K562 (cell line): ENCODE results near the gene SEC31A. TPM values are rescaled to one million over a fixed set of nuclear protein-coding genes. Genes with fewer than 3 reads are reported as not detected.

Source experiments
- ATAC-seq: fragments of 200-7000 bp; cut with Tn5 transposase; 3 replicates; pipeline ENCODE4 v1.9.1; 2020; ENCODE audit warnings: moderate library complexity
- Bru-seq: library from RNA; stranded (reverse); fragments of 400-500 nt; gene quantifications from one replicate; lab custom pipeline; 2021; lab: Mats Ljungman, UMichigan
- BruChase-seq, 2 experiments: library from RNA; stranded (reverse); fragments of 400-500 nt; gene quantifications; one replicate each; lab custom pipeline; 2021; lab: Mats Ljungman, UMichigan
- BruUV-seq: library from RNA; stranded (reverse); fragments of 400-500 nt; replicated peaks from 2 replicates; lab custom pipeline; 2021; lab: Mats Ljungman, UMichigan
- CTCF ChIA-PET: fragments of 300-600 bp; formaldehyde crosslinking; extraction: SDS; loops from one replicate; lab custom pipeline; 2021; ENCODE audit warnings: low intra/inter-chr PET ratio; lab: Yijun Ruan, JAX
- POLR2A ChIA-PET: fragments of 300-600, 350-650 bp; sonication (Branson Sonifier 250); formaldehyde crosslinking; extraction: SDS; loops from one replicate; lab custom pipeline; 2021; ENCODE audit warnings: antibody characterized with exemption, inconsistent platforms; lab: Yijun Ruan, JAX
- DNase-seq, 4 experiments: peaks; one replicate each; pipeline versions ENCODE4 v3.0.0 to v3.0.0-alpha.2; 2011 to 2018; ENCODE audit warnings: low spot score in 3 of 4, mixed read lengths in 3 of 4; ENCODE audit errors: extremely low read depth in 1 of 4
- FAIRE-seq: peaks from 2 replicates; lab custom pipeline; 2011; peaks lifted over from hg19 to GRCh38; lab: Jason Lieb, UNC
- H2AFZ ChIP-seq: 2 replicates; pipeline ENCODE4 v1.6.0; 2011; ENCODE audit warnings: low read depth, low read length, control low read depth, inconsistent platforms
- H3K27ac ChIP-seq: fragments of 200-600 bp; 3 replicates; pipeline ENCODE4 v1.8.0; 2011; ENCODE audit warnings: low read depth, mild to moderate bottlenecking, control low read depth, inconsistent platforms, low read length, moderate library complexity, mixed read lengths; ENCODE audit errors: extremely low read depth
- H3K27me3 ChIP-seq, 2 experiments: fragments of 300-600 bp in 1 of 2; 2 replicates in 1 of 2; 3 replicates in 1 of 2; pipeline versions ENCODE4 v1.6.0 to v1.8.0; 2011; ENCODE audit warnings: inconsistent platforms in 2 of 2, low read length in 2 of 2, mild to moderate bottlenecking in 1 of 2, mixed read lengths in 1 of 2, moderate library complexity in 1 of 2; ENCODE audit not compliant: control insufficient read depth in 2 of 2, insufficient read depth in 2 of 2
- H3K36me3 ChIP-seq: fragments of 300-600 bp; 3 replicates; pipeline ENCODE4 v1.8.0; 2011; ENCODE audit warnings: mild to moderate bottlenecking, low read length, inconsistent platforms; ENCODE audit not compliant: control insufficient read depth, insufficient read depth
- H3K4me1 ChIP-seq, 2 experiments: fragments of 200-600 bp in 1 of 2; replicated peaks in 1 of 2; 2 replicates in 1 of 2; 3 replicates in 1 of 2; pipeline versions ENCODE4 v1.5.1 to v1.8.0; 2011; ENCODE audit warnings: inconsistent platforms in 2 of 2, low read length in 2 of 2, mild to moderate bottlenecking in 1 of 2, mixed read lengths in 1 of 2, moderate library complexity in 1 of 2; ENCODE audit not compliant: control insufficient read depth in 2 of 2, insufficient read depth in 2 of 2
- H3K4me2 ChIP-seq: 2 replicates; pipeline ENCODE4 v1.6.1; 2011; ENCODE audit warnings: low read length, control low read depth, inconsistent platforms, mixed read lengths; ENCODE audit not compliant: insufficient read depth
- H3K4me3 ChIP-seq: fragments of 200-600 bp; sonication (generic), shearing (Covaris generic); 2 replicates; pipeline ENCODE4 v1.5.1; 2016; ENCODE audit warnings: control low read depth, inconsistent platforms
- H3K79me2 ChIP-seq: fragments of 200-600 bp; 3 replicates; pipeline ENCODE4 v1.8.0; 2011; ENCODE audit warnings: low read length, inconsistent platforms; ENCODE audit not compliant: control insufficient read depth, insufficient read depth
- H3K9ac ChIP-seq, 2 experiments: 2 replicates each; pipeline versions ENCODE4 v1.6.0 to v1.6.1; 2011; ENCODE audit warnings: low read depth in 2 of 2, low read length in 2 of 2, control low read depth in 1 of 2, inconsistent platforms in 1 of 2, mild to moderate bottlenecking in 1 of 2, mixed read lengths in 1 of 2; ENCODE audit not compliant: insufficient read depth in 1 of 2
- H3K9me1 ChIP-seq: one replicate; pipeline ENCODE4 v1.6.0; 2011; ENCODE audit warnings: inconsistent platforms, mild to moderate bottlenecking, low read length, moderate library complexity; ENCODE audit not compliant: control insufficient read depth, insufficient read depth
- H3K9me3 ChIP-seq: replicated peaks from 2 replicates; pipeline ENCODE4 v1.5.1; 2011; ENCODE audit warnings: low read depth, low read length, inconsistent platforms; ENCODE audit not compliant: control insufficient read depth, insufficient read depth
- H4K20me1 ChIP-seq: replicated peaks from 2 replicates; pipeline ENCODE4 v1.6.1; 2011; ENCODE audit warnings: low read length, inconsistent platforms, mixed read lengths; ENCODE audit not compliant: control insufficient read depth, insufficient read depth
- ARID1B ChIP-seq: fragments of 450-650 bp; IDR thresholded peaks from 2 replicates; pipeline ENCODE4 v1.6.1; 2016; ENCODE audit warnings: antibody characterized with exemption, mild to moderate bottlenecking, inconsistent platforms
- CHD1 ChIP-seq: fragments of 200-600 bp; sonication (generic); IDR thresholded peaks from one replicate; pipeline ENCODE4 v1.6.1; 2012; ENCODE audit warnings: mild to moderate bottlenecking, moderate library complexity, low read length, inconsistent platforms
- MEF2D ChIP-seq: conservative IDR thresholded peaks from 2 replicates; pipeline ENCODE4 v1.6.1; 2016; ENCODE audit warnings: low read depth, missing genetic modification characterization, missing compliant biosample characterization
- MXI1 ChIP-seq: IDR thresholded peaks from 2 replicates; pipeline ENCODE4 v1.6.1; 2011; ENCODE audit warnings: low read depth, mild to moderate bottlenecking, improper control_type of control experiment, low read length
- NR3C1 ChIP-seq: sonication (generic); formaldehyde crosslinking; IDR thresholded peaks from 2 replicates; pipeline ENCODE4 v1.8.1; 2022; ENCODE audit warnings: missing genetic modification reagents
- PHF21A ChIP-seq: fragments of 450-650 bp; IDR thresholded peaks from 2 replicates; pipeline ENCODE4 v1.6.1; 2017; ENCODE audit warnings: low read depth, borderline replicate concordance
- PML ChIP-seq: IDR thresholded peaks from 2 replicates; pipeline ENCODE4 v1.6.1; 2012; ENCODE audit warnings: low read length, inconsistent platforms
- POLR2AphosphoS2 ChIP-seq: IDR thresholded peaks from 2 replicates; pipeline ENCODE4 v1.6.1; 2012; ENCODE audit warnings: low read length, improper control_type of control experiment
- SMARCE1 ChIP-seq: fragments of 450-650 bp; IDR thresholded peaks from 2 replicates; pipeline ENCODE4 v1.7.1; 2016; ENCODE audit warnings: mild to moderate bottlenecking
- TCFL5 ChIP-seq: fragments of 250-450 bp; sonication (Bioruptor Pico); conservative IDR thresholded peaks from 2 replicates; pipeline ENCODE4 v1.6.1; 2021; ENCODE audit warnings: mild to moderate bottlenecking, moderate library complexity, matching md5 sums
- ZNF77 ChIP-seq: fragments of 250-450 bp; sonication (Bioruptor Pico); IDR thresholded peaks from 2 replicates; pipeline ENCODE4 v1.5.0; 2020
- WGBS: fragments of 100-300 bp; shearing (Covaris generic); methylation state at CpG from one replicate; pipeline ENCODE4 v1.1.6; 2016; ENCODE audit warnings: low coverage, mixed read lengths; ENCODE audit not compliant: insufficient coverage; ENCODE audit errors: missing lambda C conversion rate; 5-methylcytosine and 5-hydroxymethylcytosine counted together
- in situ Hi-C: fragments of 300-500 bp; cut with MboI; formaldehyde crosslinking; loops from 4 replicates; pipeline ENCODE4 v1.15.0; 2018; ENCODE audit warnings: inconsistent platforms, mixed read lengths
- intact Hi-C: fragments of 100-400 bp; cut with micrococcal nuclease; formaldehyde crosslinking; loops from 2 replicates; pipeline ENCODE4 v1.14.2; 2022
- long read RNA-seq, 3 experiments: library from polyadenylated mRNA in 2 of 3; library from RNA in 1 of 3; unstranded in 2 of 3; stranded (forward) in 1 of 3; transcript quantifications; one replicate each; pipeline ENCODE4 v2.0.0, GENCODE V29; 2019 to 2022
- polyA minus RNA-seq, 3 experiments: library from RNA; depleted of rRNA, polyadenylated mRNA; stranded (reverse); fragments of >200 nt; gene quantifications; 2 replicates each; pipeline ENCODE4 v1.2.3, GENCODE V29; 2011
- polyA plus RNA-seq, 8 experiments: library from polyadenylated mRNA; depleted of rRNA in 4 of 8; stranded (reverse) in 5 of 8; unstranded in 3 of 8; fragments of >200 nt; fragmentation: Nextera tagmentation in 2 of 8; fragmentation: Illumina TruSeq in 1 of 8; extraction: Ambion mirVana in 2 of 8; extraction: Trizol in 1 of 8; gene quantifications; 2 replicates each; pipeline versions ENCODE4 v1.2.1 to v1.2.3, GENCODE V29; 2011 to 2014; ENCODE audit warnings: inconsistent platforms in 1 of 8, missing spikeins in 1 of 8
- total RNA-seq, 7 experiments: library from RNA; depleted of rRNA in 6 of 7; stranded (reverse); fragments of >200 nt in 6 of 7; fragmentation: Illumina TruSeq in 2 of 7; extraction: Trizol in 2 of 7; gene quantifications; 2 replicates each; pipeline versions ENCODE4 v1.2.1 to v1.2.3, GENCODE V29; 2011 to 2021; ENCODE audit warnings: low replicate concordance in 1 of 7
- TF ChIP-seq, protein P1 (sequence below): fragments of 250-450 bp; sonication (Bioruptor Pico); IDR thresholded peaks from 2 replicates; pipeline ENCODE4 v1.5.0; 2022; ENCODE audit warnings: mild to moderate bottlenecking
- TF ChIP-seq, protein P2 (sequence below), 2 experiments: fragments of 450-650 bp; IDR thresholded peaks; 2 replicates each; pipeline ENCODE4 v1.6.1; 2016

Gene SEC31A
- total RNA-seq (2011; cell fraction: chromatin; rRNA removed; ENCODE audit: low replicate concordance), result 324 and 746 TPM in 2 replicates
- 168 and 207 TPM in 2 replicates for total RNA-seq (2011; cell fraction: nucleolus; rRNA removed)
- total RNA-seq (2011; cell fraction: nucleoplasm; rRNA removed), result 327 and 417 TPM in 2 replicates
- total RNA-seq (2014; rRNA removed) (78.9 and 96.2 TPM in 2 replicates), total RNA-seq (2014; rRNA removed; fragmentation: Illumina TruSeq; extraction: Trizol) (177 and 187 TPM in 2 replicates), total RNA-seq (2015; rRNA removed; fragmentation: Illumina TruSeq; extraction: Trizol) (176 and 190 TPM in 2 replicates), total RNA-seq (2021) (173 and 174 TPM in 2 replicates), polyA plus RNA-seq (2011; rRNA removed) (224 and 255 TPM in 2 replicates), polyA plus RNA-seq (2014; fragmentation: Illumina TruSeq; extraction: Trizol) (186 and 241 TPM in 2 replicates), polyA plus RNA-seq (2014; fragmentation: Nextera tagmentation; extraction: Ambion mirVana) (100 to 1,000 TPM; 106 to 142 TPM), polyA plus RNA-seq (2014; rRNA removed) (117 and 131 TPM in 2 replicates), polyA minus RNA-seq (2011; rRNA and poly(A)+ RNA removed) (343 and 404 TPM in 2 replicates), Bru-seq, nascent RNA (percentile 94 among the genes with signal in this experiment), BruChase-seq, experiment 1, labeled RNA remaining after a 2-hour chase (percentile 96 among the genes with signal in this experiment), BruChase-seq, experiment 2, labeled RNA remaining after a 6-hour chase (percentile 95 among the genes with signal in this experiment)
- 176 and 205 TPM in 2 replicates for polyA plus RNA-seq (2011; cell fraction: cytosol; rRNA removed)
- 129 and 192 TPM in 2 replicates for polyA plus RNA-seq (2011; cell fraction: nucleus; rRNA removed)
- polyA plus RNA-seq (2012), result 136 and 141 TPM in 2 replicates
- polyA minus RNA-seq (2011; cell fraction: cytosol; rRNA and poly(A)+ RNA removed), result 116 and 145 TPM in 2 replicates
- 131 and 236 TPM in 2 replicates for polyA minus RNA-seq (2011; cell fraction: nucleus; rRNA and poly(A)+ RNA removed)
- long read RNA-seq, experiment 1, full-length matches to known transcripts, result 70 of 198 reads
- long read RNA-seq, experiment 1, partial matches to known transcripts, result 74 of 198 reads
- long read RNA-seq, experiment 1, other reads (novel, unspliced or antisense), result 54 of 198 reads
- long read RNA-seq, experiment 2, full-length matches to known transcripts, result 18 of 99 reads
- long read RNA-seq, experiment 2, partial matches to known transcripts, result 37 of 99 reads
- long read RNA-seq, experiment 2, other reads (novel, unspliced or antisense), result 44 of 99 reads
- long read RNA-seq, experiment 3, full-length matches to known transcripts, result 23 of 81 reads
- long read RNA-seq, experiment 3, partial matches to known transcripts, result 45 of 81 reads
- long read RNA-seq, experiment 3, other reads (novel, unspliced or antisense), result 13 of 81 reads

DNA sequence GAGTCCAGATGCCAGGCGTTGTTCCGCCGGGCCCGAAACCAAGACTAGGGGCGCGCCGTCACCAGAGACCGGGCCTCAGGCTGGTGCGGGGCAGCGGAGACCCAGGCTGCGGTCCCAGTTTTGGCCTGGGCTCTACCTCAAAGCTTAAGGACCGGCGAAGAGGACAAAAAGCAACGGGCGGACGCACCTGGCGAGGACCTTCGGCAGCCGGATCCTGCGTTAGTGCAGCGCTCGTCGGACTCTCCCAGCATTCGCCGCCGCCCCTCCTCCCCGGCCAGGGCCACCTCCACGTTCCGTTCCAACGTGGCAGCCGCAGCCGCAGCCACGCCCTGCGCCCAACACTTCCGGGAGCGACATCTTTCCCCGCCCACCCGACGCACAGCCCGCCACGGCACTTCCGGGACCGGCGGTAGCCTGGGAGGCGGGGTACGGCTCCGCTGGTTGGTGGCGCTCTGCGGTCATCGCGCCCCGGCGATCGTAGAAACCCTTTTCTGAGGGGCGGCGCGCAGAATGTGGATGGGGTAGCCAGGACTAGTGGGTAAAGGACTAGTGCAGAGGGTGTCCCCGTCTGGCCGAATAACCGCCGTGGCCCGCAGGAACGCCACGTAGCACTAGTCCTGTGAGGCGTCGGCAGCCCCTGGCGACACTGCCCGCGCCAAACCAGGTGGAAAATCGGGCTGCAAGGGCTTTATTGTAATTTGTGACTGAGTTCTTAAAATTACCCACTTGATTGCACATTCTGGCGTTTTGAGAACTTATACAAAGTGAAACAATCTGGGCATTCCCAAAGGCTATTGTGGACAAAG, at the start of gene SEC31A:
SEC31A (minus strand) TSS at position 253 of the 806 bp plus-strand sequence. CDS start 9,217 bp downstream, outside the sequence.
- Histone ChIP-seq H3K9me1 (no peaks in the 10 kb centered on the region), H3K4me1 (peaks cover 6 to 18% of the 10 kb centered on the region in 2 experiments; a peak in 4 of 5 replicates), H3K27me3 (no peaks in the 10 kb centered on the region), H3K36me3 (peaks cover 45% of the 10 kb centered on the region), H3K9ac (peak within 1 kb of the TSS; percentile 99), H3K4me2 (peak within 1 kb of the TSS; percentile 92), H3K79me2 (peaks cover 78% of the 10 kb centered on the region), H2AFZ (peak within 1 kb of the TSS; percentile 95), H3K4me3 (peak within 1 kb of the TSS; percentile 96), H3K9me3 (no peaks in the 10 kb centered on the region), H4K20me1 (0 out of 2 replicates have a peak, but pooled peaks cover 4% of the 10 kb centered on the region), H3K27ac (peak within 1 kb of the TSS; percentile 97)
- ATAC-seq (peak; percentile 88), FAIRE-seq (peak; percentile 79), DNase-seq (peak; percentile 89 to 98 (median 90))
- BruUV-seq, result TSS peak; percentile 97
- WGBS, result under 1% methylated on average over 63 of the region's 71 CpGs
- CTCF ChIA-PET, result no interaction called here
- intact Hi-C loops (no loop called here), in situ Hi-C loops (no loop called here)
- POLR2A ChIA-PET, result interaction anchor here (0.7 to 3.9 kb wide), 6 partner anchors 9 to 144 kb away, joined by 3 to 39 read pairs (median 3); partner anchors contain the start of genes COPS4 and THAP9
- TF ChIP-seq POLR2AphosphoS2 (peak; percentile 88; the same call in 1 of the 2 replicates), NR3C1 (no peak), ZNF77 (CRISPR knock-in tag) (no peak), MEF2D (tag) (no peak), TCFL5 (CRISPR knock-in tag) (no peak), PML (peak; percentile 72), MXI1 (peak; percentile 90), SMARCE1 (peak; percentile 35; the same call in 1 of the 2 replicates), CHD1 (peak; percentile 45), PHF21A (no peak; the same call in 1 of the 2 replicates), ARID1B (no peak; the same call in 1 of the 2 replicates)
- TF ChIP-seq, protein P1, sequence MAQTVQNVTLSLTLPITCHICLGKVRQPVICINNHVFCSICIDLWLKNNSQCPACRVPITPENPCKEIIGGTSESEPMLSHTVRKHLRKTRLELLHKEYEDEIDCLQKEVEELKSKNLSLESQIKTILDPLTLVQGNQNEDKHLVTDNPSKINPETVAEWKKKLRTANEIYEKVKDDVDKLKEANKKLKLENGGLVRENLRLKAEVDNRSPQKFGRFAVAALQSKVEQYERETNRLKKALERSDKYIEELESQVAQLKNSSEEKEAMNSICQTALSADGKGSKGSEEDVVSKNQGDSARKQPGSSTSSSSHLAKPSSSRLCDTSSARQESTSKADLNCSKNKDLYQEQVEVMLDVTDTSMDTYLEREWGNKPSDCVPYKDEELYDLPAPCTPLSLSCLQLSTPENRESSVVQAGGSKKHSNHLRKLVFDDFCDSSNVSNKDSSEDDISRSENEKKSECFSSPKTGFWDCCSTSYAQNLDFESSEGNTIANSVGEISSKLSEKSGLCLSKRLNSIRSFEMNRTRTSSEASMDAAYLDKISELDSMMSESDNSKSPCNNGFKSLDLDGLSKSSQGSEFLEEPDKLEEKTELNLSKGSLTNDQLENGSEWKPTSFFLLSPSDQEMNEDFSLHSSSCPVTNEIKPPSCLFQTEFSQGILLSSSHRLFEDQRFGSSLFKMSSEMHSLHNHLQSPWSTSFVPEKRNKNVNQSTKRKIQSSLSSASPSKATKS, result no peak
- TF ChIP-seq, protein P2, sequence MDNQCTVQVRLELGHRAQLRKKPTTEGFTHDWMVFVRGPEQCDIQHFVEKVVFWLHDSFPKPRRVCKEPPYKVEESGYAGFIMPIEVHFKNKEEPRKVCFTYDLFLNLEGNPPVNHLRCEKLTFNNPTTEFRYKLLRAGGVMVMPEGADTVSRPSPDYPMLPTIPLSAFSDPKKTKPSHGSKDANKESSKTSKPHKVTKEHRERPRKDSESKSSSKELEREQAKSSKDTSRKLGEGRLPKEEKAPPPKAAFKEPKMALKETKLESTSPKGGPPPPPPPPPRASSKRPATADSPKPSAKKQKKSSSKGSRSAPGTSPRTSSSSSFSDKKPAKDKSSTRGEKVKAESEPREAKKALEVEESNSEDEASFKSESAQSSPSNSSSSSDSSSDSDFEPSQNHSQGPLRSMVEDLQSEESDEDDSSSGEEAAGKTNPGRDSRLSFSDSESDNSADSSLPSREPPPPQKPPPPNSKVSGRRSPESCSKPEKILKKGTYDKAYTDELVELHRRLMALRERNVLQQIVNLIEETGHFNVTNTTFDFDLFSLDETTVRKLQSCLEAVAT (IDR thresholded peaks at IDR 0.05), result peak in 1 of 2 experiments; percentile 92; a peak in 2 of 4 replicates
